GM12878 (cell line): ENCODE data around the gene PRKCQ. TPM values are rescaled to one million over a fixed set of nuclear protein-coding genes. Genes with fewer than 3 reads are reported as not detected.

Experiments
- ATAC-seq: fragments of 200-7000 bp; cut with Tn5 transposase; 3 replicates; pipeline ENCODE4 v1.9.1; 2020; ENCODE audit warnings: mild to moderate bottlenecking, moderate library complexity
- BruUV-seq: library from RNA; stranded (reverse); fragments of 400-500 nt; replicated peaks from 2 replicates; lab custom pipeline; 2021; lab: Mats Ljungman, UMichigan
- CTCF ChIA-PET: fragments of 300-600 bp; sonication (Branson Sonifier 250); formaldehyde crosslinking; extraction: SDS; loops from one replicate; lab custom pipeline; 2021; ENCODE audit warnings: inconsistent platforms; lab: Yijun Ruan, JAX
- POLR2A ChIA-PET: fragments of 350-600 bp; formaldehyde crosslinking; extraction: SDS; loops from one replicate; lab custom pipeline; 2021; ENCODE audit warnings: inconsistent platforms; lab: Charles Lee
- RAD21 ChIA-PET: fragments of 300-600 bp; sonication (Branson Sonifier 250); formaldehyde crosslinking; loops from one replicate; lab custom pipeline; 2023; ENCODE audit warnings: antibody characterized with exemption; ENCODE audit not compliant: unreplicated experiment; lab: Charles Lee
- SMC1A ChIA-PET: fragments of 300-600 bp; sonication (Branson Sonifier 250); formaldehyde crosslinking; loops from one replicate; lab custom pipeline; 2023; ENCODE audit not compliant: unreplicated experiment, uncharacterized antibody; lab: Charles Lee
- DNase-seq: peaks from one replicate; pipeline ENCODE4 v3.0.0-alpha.2; 2011; ENCODE audit warnings: low read depth, low spot score
- FAIRE-seq: peaks from 3 replicates; lab custom pipeline; 2011; peaks lifted over from hg19 to GRCh38; lab: Jason Lieb, UNC
- H2AFZ ChIP-seq: 2 replicates; pipeline ENCODE4 v1.6.0; 2011; ENCODE audit warnings: low read depth, low read length, control low read depth; ENCODE audit not compliant: control insufficient read depth
- H3K27ac ChIP-seq: 2 replicates; pipeline ENCODE4 v1.5.1; 2011; ENCODE audit warnings: control low read depth; ENCODE audit not compliant: control insufficient read depth, insufficient read depth
- H3K27me3 ChIP-seq, 2 experiments: replicated peaks in 1 of 2; 2 replicates each; pipeline versions ENCODE4 v1.6.0 to v1.6.1; 2011; ENCODE audit warnings: low read length in 1 of 2; ENCODE audit not compliant: control insufficient read depth in 2 of 2, insufficient read depth in 2 of 2
- H3K36me3 ChIP-seq, 2 experiments: 2 replicates each; pipeline ENCODE4 v1.5.1; 2011; ENCODE audit warnings: low read length in 1 of 2; ENCODE audit not compliant: control insufficient read depth in 2 of 2, insufficient read depth in 2 of 2
- H3K4me1 ChIP-seq: 2 replicates; pipeline ENCODE4 v1.6.1; 2011; ENCODE audit warnings: mild to moderate bottlenecking, low read length, moderate library complexity, mixed read lengths; ENCODE audit not compliant: control insufficient read depth, insufficient read depth
- H3K4me2 ChIP-seq: 2 replicates; pipeline ENCODE4 v1.6.0; 2011; ENCODE audit warnings: control low read depth; ENCODE audit not compliant: control insufficient read depth, insufficient read depth
- H3K4me3 ChIP-seq: fragments of 200-600 bp; sonication (generic); 2 replicates; pipeline ENCODE4 v1.5.1; 2016
- H3K79me2 ChIP-seq: 2 replicates; pipeline ENCODE4 v1.6.0; 2011; ENCODE audit warnings: low read length; ENCODE audit not compliant: control insufficient read depth, insufficient read depth
- H3K9ac ChIP-seq: 2 replicates; pipeline ENCODE4 v1.8.0; 2011; ENCODE audit warnings: low read length, control low read depth, mixed read lengths; ENCODE audit not compliant: control insufficient read depth, insufficient read depth
- H3K9me3 ChIP-seq: replicated peaks from 3 replicates; pipeline ENCODE4 v1.5.1; 2011; ENCODE audit warnings: mild to moderate bottlenecking, low read length; ENCODE audit not compliant: control insufficient read depth, insufficient read depth
- H4K20me1 ChIP-seq: 2 replicates; pipeline ENCODE4 v1.6.0; 2011; ENCODE audit not compliant: control insufficient read depth, insufficient read depth
- ATF7 ChIP-seq: fragments of 450-650 bp; IDR thresholded peaks from 2 replicates; pipeline ENCODE4 v1.6.1; 2016; ENCODE audit warnings: low read depth, mild to moderate bottlenecking
- CBX3 ChIP-seq: fragments of 200-600 bp; sonication (generic); IDR thresholded peaks from 2 replicates; pipeline ENCODE4 v1.6.1; 2016; ENCODE audit warnings: low read depth, borderline replicate concordance
- FOS ChIP-seq: IDR thresholded peaks from 3 replicates; pipeline ENCODE4 v1.6.1; 2011; ENCODE audit warnings: borderline replicate concordance; ENCODE audit not compliant: insufficient read length; ENCODE audit errors: extremely low read depth
- GABPA ChIP-seq: IDR thresholded peaks from 2 replicates; pipeline ENCODE4 v1.6.1; 2014; ENCODE audit warnings: antibody characterized with exemption, low read depth, mild to moderate bottlenecking, inconsistent platforms
- GATAD2B ChIP-seq: fragments of 450-650 bp; conservative IDR thresholded peaks from 2 replicates; pipeline ENCODE4 v1.6.1; 2017; ENCODE audit warnings: low read depth, mild to moderate bottlenecking, moderate library complexity
- IKZF2 ChIP-seq, 2 experiments: fragments of 450-650 bp; IDR thresholded peaks; 2 replicates each; pipeline ENCODE4 v1.6.1; 2017; ENCODE audit warnings: mild to moderate bottlenecking in 2 of 2, moderate library complexity in 2 of 2
- JUNB ChIP-seq: IDR thresholded peaks from 2 replicates; pipeline ENCODE4 v1.6.1; 2016; ENCODE audit warnings: antibody characterized with exemption, mild to moderate bottlenecking
- JUND ChIP-seq: IDR thresholded peaks from 2 replicates; pipeline ENCODE4 v1.6.1; 2012; ENCODE audit warnings: low read depth, mild to moderate bottlenecking, low read length, improper control_type of control experiment, moderate library complexity
- MTA2 ChIP-seq: fragments of 450-650 bp; IDR thresholded peaks from 2 replicates; pipeline ENCODE4 v1.6.1; 2016; ENCODE audit warnings: low read depth, mild to moderate bottlenecking, moderate library complexity
- NBN ChIP-seq: fragments of 450-650 bp; IDR thresholded peaks from 2 replicates; pipeline ENCODE4 v1.6.1; 2016
- NR2F1 ChIP-seq: fragments of 450-650 bp; conservative IDR thresholded peaks from 2 replicates; pipeline ENCODE4 v1.6.1; 2017; ENCODE audit warnings: mild to moderate bottlenecking
- SP1 ChIP-seq: IDR thresholded peaks from one replicate; pipeline ENCODE4 v1.6.1; 2011; ENCODE audit warnings: low read depth, low read length
- TBL1XR1 ChIP-seq: IDR thresholded peaks from 2 replicates; pipeline ENCODE4 v1.6.1; 2012; ENCODE audit warnings: low read depth, low read length, improper control_type of control experiment
- WRNIP1 ChIP-seq: IDR thresholded peaks from 2 replicates; pipeline ENCODE4 v1.6.1; 2011; ENCODE audit warnings: low read depth, low read length, improper control_type of control experiment, borderline replicate concordance
- YBX1 ChIP-seq: fragments of 450-650 bp; IDR thresholded peaks from 2 replicates; pipeline ENCODE4 v1.6.1; 2016; ENCODE audit warnings: antibody characterized with exemption
- ZSCAN29 ChIP-seq: fragments of 450-650 bp; IDR thresholded peaks from 2 replicates; pipeline ENCODE4 v1.6.1; 2017; ENCODE audit warnings: mild to moderate bottlenecking, moderate library complexity
- WGBS: methylation state at CpG from one replicate; pipeline ENCODE4 v1.1.6; 2016; ENCODE audit warnings: low lambda C conversion rate; ENCODE audit not compliant: insufficient replicate concordance, insufficient coverage; ENCODE audit errors: missing lambda C conversion rate; 5-methylcytosine and 5-hydroxymethylcytosine counted together
- in situ Hi-C: fragments of 300-500 bp; cut with MboI; formaldehyde crosslinking; loops from 9 replicates; pipeline ENCODE4 v1.14.3; 2018; ENCODE audit warnings: mixed read lengths
- intact Hi-C: fragments of 100-400 bp; cut with micrococcal nuclease; formaldehyde crosslinking; loops from one replicate; pipeline ENCODE4 v1.14.2; 2022; ENCODE audit not compliant: unreplicated experiment
- polyA plus RNA-seq, 11 experiments: library from polyadenylated mRNA; depleted of rRNA in 4 of 11; unstranded in 6 of 11; stranded (reverse) in 5 of 11; fragments of >200 nt; fragmentation: Nextera tagmentation in 4 of 11; fragmentation: Illumina TruSeq in 1 of 11; extraction: Ambion mirVana in 4 of 11; extraction: Trizol in 1 of 11; gene quantifications; 1 replicate in 1 of 11; 2 replicates in 10 of 11; pipeline versions ENCODE4 v1.2.1 to v1.2.3, GENCODE V29; 2011 to 2016; ENCODE audit warnings: inconsistent platforms in 2 of 11, missing spikeins in 2 of 11, low read depth in 1 of 11
- total RNA-seq, 4 experiments: library from RNA; depleted of rRNA in 3 of 4; stranded (reverse); fragments of >200 nt in 3 of 4; fragmentation: Illumina TruSeq in 1 of 4; extraction: Trizol in 1 of 4; gene quantifications; 2 replicates each; pipeline versions ENCODE4 v1.2.1 to v1.2.3, GENCODE V29; 2013 to 2021
- TF ChIP-seq, protein P1 (sequence below): fragments of 450-650 bp; IDR thresholded peaks from 2 replicates; pipeline ENCODE4 v1.6.1; 2016; ENCODE audit warnings: mild to moderate bottlenecking, moderate library complexity, borderline replicate concordance
- TF ChIP-seq, protein P2 (sequence below): fragments of 450-650 bp; IDR thresholded peaks from 2 replicates; pipeline ENCODE4 v1.6.1; 2017; ENCODE audit warnings: low read depth, mild to moderate bottlenecking, moderate library complexity

Gene PRKCQ
- total and polyA plus RNA-seq, 10 of the 15 experiments (the other 5 are each of a cell fraction or from before 2014, with no cell fraction given), result 0.26 to 8.9 (median 0.98) TPM

DNA sequence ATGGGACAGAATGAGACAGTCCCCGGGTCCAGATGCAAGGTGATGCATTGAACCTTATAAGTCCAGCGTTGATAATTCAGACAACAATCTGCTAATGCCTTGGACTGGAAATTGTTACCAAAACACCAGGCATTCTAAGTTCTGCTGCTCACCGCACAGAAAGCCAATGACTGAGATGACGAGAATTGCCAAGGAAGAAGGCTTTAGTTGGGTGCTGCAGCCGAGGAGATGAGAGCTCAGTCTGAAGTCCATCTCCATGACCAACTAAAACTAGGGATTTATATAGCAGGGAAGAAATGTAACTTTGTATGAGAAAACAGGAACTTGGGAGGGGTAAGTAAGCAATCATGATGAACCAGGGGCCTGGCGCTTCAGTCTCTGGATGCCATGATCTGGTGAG is 68.7 kb downstream of the PRKCQ start (continued):
- TF ChIP-seq, protein P1, sequence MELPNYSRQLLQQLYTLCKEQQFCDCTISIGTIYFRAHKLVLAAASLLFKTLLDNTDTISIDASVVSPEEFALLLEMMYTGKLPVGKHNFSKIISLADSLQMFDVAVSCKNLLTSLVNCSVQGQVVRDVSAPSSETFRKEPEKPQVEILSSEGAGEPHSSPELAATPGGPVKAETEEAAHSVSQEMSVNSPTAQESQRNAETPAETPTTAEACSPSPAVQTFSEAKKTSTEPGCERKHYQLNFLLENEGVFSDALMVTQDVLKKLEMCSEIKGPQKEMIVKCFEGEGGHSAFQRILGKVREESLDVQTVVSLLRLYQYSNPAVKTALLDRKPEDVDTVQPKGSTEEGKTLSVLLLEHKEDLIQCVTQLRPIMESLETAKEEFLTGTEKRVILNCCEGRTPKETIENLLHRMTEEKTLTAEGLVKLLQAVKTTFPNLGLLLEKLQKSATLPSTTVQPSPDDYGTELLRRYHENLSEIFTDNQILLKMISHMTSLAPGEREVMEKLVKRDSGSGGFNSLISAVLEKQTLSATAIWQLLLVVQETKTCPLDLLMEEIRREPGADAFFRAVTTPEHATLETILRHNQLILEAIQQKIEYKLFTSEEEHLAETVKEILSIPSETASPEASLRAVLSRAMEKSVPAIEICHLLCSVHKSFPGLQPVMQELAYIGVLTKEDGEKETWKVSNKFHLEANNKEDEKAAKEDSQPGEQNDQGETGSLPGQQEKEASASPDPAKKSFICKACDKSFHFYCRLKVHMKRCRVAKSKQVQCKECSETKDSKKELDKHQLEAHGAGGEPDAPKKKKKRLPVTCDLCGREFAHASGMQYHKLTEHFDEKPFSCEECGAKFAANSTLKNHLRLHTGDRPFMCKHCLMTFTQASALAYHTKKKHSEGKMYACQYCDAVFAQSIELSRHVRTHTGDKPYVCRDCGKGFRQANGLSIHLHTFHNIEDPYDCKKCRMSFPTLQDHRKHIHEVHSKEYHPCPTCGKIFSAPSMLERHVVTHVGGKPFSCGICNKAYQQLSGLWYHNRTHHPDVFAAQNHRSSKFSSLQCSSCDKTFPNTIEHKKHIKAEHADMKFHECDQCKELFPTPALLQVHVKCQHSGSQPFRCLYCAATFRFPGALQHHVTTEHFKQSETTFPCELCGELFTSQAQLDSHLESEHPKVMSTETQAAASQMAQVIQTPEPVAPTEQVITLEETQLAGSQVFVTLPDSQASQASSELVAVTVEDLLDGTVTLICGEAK, result no peak
- no peak for TF ChIP-seq GABPA
- no peak for TF ChIP-seq NR2F1
- TF ChIP-seq CBX3, result no peak
- no peak for TF ChIP-seq TBL1XR1

DNA sequence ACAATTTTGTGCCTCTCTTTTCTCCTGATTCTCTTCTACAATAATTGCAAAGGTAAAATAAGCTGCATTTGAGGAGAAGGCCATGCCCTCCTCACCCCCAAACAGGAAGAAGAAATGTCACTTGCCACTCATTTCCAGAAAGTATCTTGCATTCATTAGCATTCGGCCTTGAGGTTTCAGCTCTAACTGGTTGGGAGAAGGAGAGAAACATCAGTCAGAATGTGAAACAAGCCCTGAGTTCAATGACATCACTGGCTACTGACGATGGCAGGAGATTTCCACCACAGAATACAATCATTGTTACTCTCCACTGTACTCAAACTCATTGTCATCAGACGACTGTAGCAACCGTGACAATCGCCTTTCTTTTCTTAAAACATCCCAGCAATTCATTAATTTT is 72.8 kb downstream of the PRKCQ start:
- in situ Hi-C loops, result no loop called here
- Histone ChIP-seq H3K9ac (no peak overlapping the region), H4K20me1 (no peaks in the 10 kb centered on the region), H3K4me2 (no peak overlapping the region), H3K4me1 (no peaks in the 10 kb centered on the region), H3K27me3 (no peaks in the 10 kb centered on the region), H2AFZ (no peak overlapping the region), H3K36me3 (no peaks in the 10 kb centered on the region), H3K9me3 (no peaks in the 10 kb centered on the region; the same call in 2 of the 3 replicates), H3K27ac (no peak overlapping the region), H3K79me2 (no peaks in the 10 kb centered on the region), H3K4me3 (no peak overlapping the region)
- intact Hi-C loops, result no loop called here
- RAD21 ChIA-PET, result interaction anchor here (0.7 to 2.6 kb wide), 11 partner anchors 10 to 75 kb away, joined by 3 to 13 read pairs (median 4); partner anchors contain the start of gene PRKCQ
- SMC1A ChIA-PET, result interaction anchor here (0.6 to 9.2 kb wide), 20 partner anchors 10 to 561 kb away, joined by 3 to 92 read pairs (median 4); no protein-coding TSS in a partner anchor
- DNase-seq (peak; percentile 26), FAIRE-seq (no peak), ATAC-seq (peak; percentile 90)
- CTCF ChIA-PET, result interaction anchor here (0.8 to 1.7 kb wide), 7 partner anchors 9 to 85 kb away, joined by 3 to 5 read pairs (median 4); no protein-coding TSS in a partner anchor
- BruUV-seq, result no TSS peak
- POLR2A ChIA-PET, result interaction anchor here (0.7 to 1.2 kb wide), 3 partner anchors 10 to 24 kb away, joined by 3 to 4 read pairs (median 4); no protein-coding TSS in a partner anchor
- 3% methylated on average over 5 of the region's 5 CpGs for WGBS
- TF ChIP-seq SP1, result no peak
- TF ChIP-seq ZSCAN29, result no peak
- no peak for TF ChIP-seq YBX1
- TF ChIP-seq ATF7, result peak; percentile 97
- TF ChIP-seq, protein P2, sequence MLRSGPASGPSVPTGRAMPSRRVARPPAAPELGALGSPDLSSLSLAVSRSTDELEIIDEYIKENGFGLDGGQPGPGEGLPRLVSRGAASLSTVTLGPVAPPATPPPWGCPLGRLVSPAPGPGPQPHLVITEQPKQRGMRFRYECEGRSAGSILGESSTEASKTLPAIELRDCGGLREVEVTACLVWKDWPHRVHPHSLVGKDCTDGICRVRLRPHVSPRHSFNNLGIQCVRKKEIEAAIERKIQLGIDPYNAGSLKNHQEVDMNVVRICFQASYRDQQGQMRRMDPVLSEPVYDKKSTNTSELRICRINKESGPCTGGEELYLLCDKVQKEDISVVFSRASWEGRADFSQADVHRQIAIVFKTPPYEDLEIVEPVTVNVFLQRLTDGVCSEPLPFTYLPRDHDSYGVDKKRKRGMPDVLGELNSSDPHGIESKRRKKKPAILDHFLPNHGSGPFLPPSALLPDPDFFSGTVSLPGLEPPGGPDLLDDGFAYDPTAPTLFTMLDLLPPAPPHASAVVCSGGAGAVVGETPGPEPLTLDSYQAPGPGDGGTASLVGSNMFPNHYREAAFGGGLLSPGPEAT, result peak; percentile 25; the same call in 1 of the 2 replicates
- peak; percentile 74 for TF ChIP-seq JUNB
- TF ChIP-seq WRNIP1, result no peak
- TF ChIP-seq FOS, result no peak
- TF ChIP-seq NBN, result no peak
- TF ChIP-seq GATAD2B, result no peak; the same call in 1 of the 2 replicates
- TF ChIP-seq MTA2, result peak; percentile 92
- TF ChIP-seq JUND, result peak; percentile 74; the same call in 1 of the 2 replicates
- TF ChIP-seq IKZF2 (IDR thresholded peaks at IDR 0.05), result peak; percentile 81 to 86; a peak in 3 of 4 replicates
